ENCODE measurements around the gene TNKS1BP1. TPM values are rescaled to one million over a fixed set of nuclear protein-coding genes. Genes with fewer than 3 reads are reported as not detected.

TNKS1BP1 gene
- total RNA-seq, 1 donor from 2014 or later: 14.3 TPM

- no peaks in the 10 kb centered on the region for H3K36me3 Mint-ChIP-seq (ENCODE audit: low read depth)
- POLR2A ChIA-PET: interaction anchor here (1.0 kb wide), 1 partner anchor 70 kb away, joined by 3 read pairs; no protein-coding TSS in a partner anchor
- no peak overlapping the region for H3K27ac Mint-ChIP-seq
- H3K9me3 Mint-ChIP-seq: peaks cover 5% of the 10 kb centered on the region
- ATAC-seq (ENCODE audit: low read depth): no peak
- no peak for DNase-seq
- H3K4me1 Mint-ChIP-seq: peaks cover 13% of the 10 kb centered on the region
- no peak overlapping the region for H3K4me3 Mint-ChIP-seq
- no peak for TF ChIP-seq CTCF (IDR thresholded peaks at IDR 0.05)
- intact Hi-C loops (cut with micrococcal nuclease): no loop called here
- CTCF ChIA-PET: no interaction called here
- H3K27me3 Mint-ChIP-seq: peaks cover 27% of the 10 kb centered on the region
Observed at GRCh38 chr11:57354699-57355098, 29.9 kb upstream of the TNKS1BP1 start.

GRCh38 chr11:57353852-57354251 lies 29.1 kb upstream of the TNKS1BP1 start:
- Mint-ChIP-seq H3K4me3 (no peak overlapping the region), H3K27ac (no peak overlapping the region), H3K9me3 (peaks cover 5% of the 10 kb centered on the region), H3K4me1 (peaks cover 13% of the 10 kb centered on the region), H3K27me3 (peaks cover 27% of the 10 kb centered on the region), H3K36me3 (ENCODE audit: low read depth) (no peaks in the 10 kb centered on the region)
- ATAC-seq (ENCODE audit: low read depth): no peak
- DNase-seq: no peak
- TF ChIP-seq CTCF (IDR thresholded peaks at IDR 0.05): no peak
- ChIA-PET CTCF (no interaction called here), POLR2A (interaction anchor here (1.6 kb wide), 1 partner anchor 70 kb away, joined by 6 read pairs; no protein-coding TSS in a partner anchor)
- intact Hi-C loops (cut with micrococcal nuclease): no loop called here

GRCh38 chr11:57353446-57353845 lies 28.7 kb upstream of the TNKS1BP1 start:
- H3K4me3 Mint-ChIP-seq: no peak overlapping the region
- H3K27me3 Mint-ChIP-seq: peaks cover 27% of the 10 kb centered on the region
- peaks cover 13% of the 10 kb centered on the region for H3K4me1 Mint-ChIP-seq
- no peak for TF ChIP-seq CTCF (IDR thresholded peaks at IDR 0.05)
- no peak for DNase-seq
- no peak for ATAC-seq (ENCODE audit: low read depth)
- POLR2A ChIA-PET: interaction anchor here (1.6 kb wide), 1 partner anchor 71 kb away, joined by 6 read pairs; no protein-coding TSS in a partner anchor
- CTCF ChIA-PET: no interaction called here
- peaks cover 5% of the 10 kb centered on the region for H3K9me3 Mint-ChIP-seq
- H3K36me3 Mint-ChIP-seq (ENCODE audit: low read depth): no peaks in the 10 kb centered on the region
- intact Hi-C loops (cut with micrococcal nuclease): no loop called here
- H3K27ac Mint-ChIP-seq: no peak overlapping the region

GRCh38 chr11:57353036-57353435 lies 28.3 kb upstream of the TNKS1BP1 start:
- ChIA-PET CTCF (no interaction called here), POLR2A (interaction anchor here (1.6 kb wide), 1 partner anchor 71 kb away, joined by 6 read pairs; no protein-coding TSS in a partner anchor)
- Mint-ChIP-seq H3K9me3 (peaks cover 5% of the 10 kb centered on the region), H3K27ac (no peak overlapping the region), H3K27me3 (peaks cover 27% of the 10 kb centered on the region), H3K4me1 (peaks cover 13% of the 10 kb centered on the region), H3K36me3 (ENCODE audit: low read depth) (no peaks in the 10 kb centered on the region), H3K4me3 (no peak overlapping the region)
- DNase-seq (no peak), ATAC-seq (ENCODE audit: low read depth) (no peak)
- TF ChIP-seq CTCF (IDR thresholded peaks at IDR 0.05): no peak
- intact Hi-C loops (cut with micrococcal nuclease): no loop called here

- peaks cover 6% of the 10 kb centered on the region for H3K4me1 Mint-ChIP-seq
- TF ChIP-seq CTCF (IDR thresholded peaks at IDR 0.05): no peak
- peaks cover 5% of the 10 kb centered on the region for H3K9me3 Mint-ChIP-seq
- peak; percentile 59 for ATAC-seq (ENCODE audit: low read depth)
- DNase-seq: peak; percentile 61
- peaks cover 14% of the 10 kb centered on the region for H3K27me3 Mint-ChIP-seq
- ChIA-PET POLR2A (interaction anchor here (0.7 kb wide), 1 partner anchor 711 kb away, joined by 4 read pairs; no protein-coding TSS in a partner anchor), CTCF (interaction anchor here (0.6 to 1.6 kb wide), 3 partner anchors 177 to 467 kb away, joined by 3 to 4 read pairs (median 3); no protein-coding TSS in a partner anchor)
- H3K4me3 Mint-ChIP-seq: no peak overlapping the region
- H3K36me3 Mint-ChIP-seq (ENCODE audit: low read depth): no peaks in the 10 kb centered on the region
- intact Hi-C loops (cut with micrococcal nuclease): loop anchor here (5.0 kb wide), 4 partner anchors 78 to 1438 kb away; partner anchors contain the start of genes LPXN, SLC43A3 and ZFP91
- H3K27ac Mint-ChIP-seq: no peak overlapping the region
Observed at GRCh38 chr11:57349491-57350274, 24.9 kb upstream of the TNKS1BP1 start.

All from activated B cell treated with CpG ODN at 0.5 μM for 24 hours (primary cell).